Measurements from ENCODE around the gene CTNNA3. TPM values are rescaled to one million over a fixed set of nuclear protein-coding genes. Genes with fewer than 3 reads are reported as not detected.

Gene CTNNA3
- total RNA-seq, 2 donors from 2014 or later: under 0.01 to 0.33 TPM

GRCh38 chr10:67277402-67277801 lies 418.6 kb downstream of the CTNNA3 start:
- ATAC-seq (no peak), DNase-seq (no peak)
- WGBS, 2 donors: 82 to 83% methylated on average over 2 of the region's 2 CpGs
- no peaks in the 10 kb centered on the region for H3K4me1 ChIP-seq
- no peaks in the 10 kb centered on the region for H3K9me3 ChIP-seq
- H3K27me3 ChIP-seq: no peaks in the 10 kb centered on the region
- H3K27ac ChIP-seq: no peak overlapping the region
- TF ChIP-seq POLR2A (IDR thresholded peaks at IDR 0.05): no peak
- no peak for TF ChIP-seq CTCF (IDR thresholded peaks at IDR 0.05)
- intact Hi-C loops (cut with DNase I): no loop called here
- H3K36me3 ChIP-seq (replicated peaks in 1 of 2; ENCODE audit: insufficient read depth in 1 of 2, low read depth in 2 of 2): no peaks in the 10 kb centered on the region
- H3K4me3 ChIP-seq: no peak overlapping the region

GRCh38 chr10:67269828-67270227 lies 426.2 kb downstream of the CTNNA3 start:
- no peak for ATAC-seq
- no peak for TF ChIP-seq POLR2A (IDR thresholded peaks at IDR 0.05)
- TF ChIP-seq CTCF (IDR thresholded peaks at IDR 0.05): no peak
- intact Hi-C loops (cut with DNase I): no loop called here
- Histone ChIP-seq H3K36me3 (replicated peaks in 1 of 2; ENCODE audit: insufficient read depth in 1 of 2, low read depth in 2 of 2) (no peaks in the 10 kb centered on the region), H3K9me3 (no peaks in the 10 kb centered on the region), H3K4me1 (no peaks in the 10 kb centered on the region), H3K27me3 (no peaks in the 10 kb centered on the region), H3K27ac (no peak overlapping the region), H3K4me3 (no peak overlapping the region)
- 57 to 59% methylated on average over 3 of the region's 3 CpGs for WGBS, 2 donors
- no peak for DNase-seq

- Histone ChIP-seq H3K36me3 (replicated peaks in 1 of 2; ENCODE audit: insufficient read depth in 1 of 2, low read depth in 2 of 2) (no peaks in the 10 kb centered on the region), H3K27ac (no peak overlapping the region), H3K4me1 (no peaks in the 10 kb centered on the region), H3K27me3 (no peaks in the 10 kb centered on the region), H3K4me3 (no peak overlapping the region), H3K9me3 (no peaks in the 10 kb centered on the region)
- 91 to 96% methylated on average over 5 of the region's 5 CpGs for WGBS, 2 donors
- DNase-seq (no peak), ATAC-seq (no peak)
- TF ChIP-seq CTCF (IDR thresholded peaks at IDR 0.05) (no peak), POLR2A (IDR thresholded peaks at IDR 0.05) (no peak)
- intact Hi-C loops (cut with DNase I): no loop called here
Measured at GRCh38 chr10:67268146-67268545, 427.8 kb downstream of the CTNNA3 start.

- no peak for TF ChIP-seq CTCF (IDR thresholded peaks at IDR 0.05)
- TF ChIP-seq POLR2A (IDR thresholded peaks at IDR 0.05): no peak
- Histone ChIP-seq H3K27ac (no peak overlapping the region), H3K9me3 (no peaks in the 10 kb centered on the region), H3K4me1 (peaks cover 12% of the 10 kb centered on the region), H3K27me3 (no peaks in the 10 kb centered on the region), H3K4me3 (no peak overlapping the region), H3K36me3 (replicated peaks in 1 of 2; ENCODE audit: insufficient read depth in 1 of 2, low read depth in 2 of 2) (no peaks in the 10 kb centered on the region)
- no peak for DNase-seq
- WGBS, 2 donors: 69 to 84% methylated on average over 4 of the region's 4 CpGs
- ATAC-seq: no peak
- intact Hi-C loops (cut with DNase I): no loop called here
Measured at GRCh38 chr10:67262675-67263074, 433.3 kb downstream of the CTNNA3 start.

GRCh38 chr10:67261300-67261797 lies 434.6 kb downstream of the CTNNA3 start:
- intact Hi-C loops (cut with DNase I): no loop called here
- H3K4me3 ChIP-seq: no peak overlapping the region
- no peak for ATAC-seq
- TF ChIP-seq POLR2A (IDR thresholded peaks at IDR 0.05): no peak
- no peak for TF ChIP-seq CTCF (IDR thresholded peaks at IDR 0.05)
- H3K27me3 ChIP-seq: no peaks in the 10 kb centered on the region
- no peaks in the 10 kb centered on the region for H3K9me3 ChIP-seq
- no peak for DNase-seq
- WGBS, 2 donors: 87 to 90% methylated on average over 3 of the region's 3 CpGs
- no peaks in the 10 kb centered on the region for H3K36me3 ChIP-seq (replicated peaks in 1 of 2; ENCODE audit: insufficient read depth in 1 of 2, low read depth in 2 of 2)
- no peak overlapping the region for H3K27ac ChIP-seq
- peaks cover 15% of the 10 kb centered on the region for H3K4me1 ChIP-seq
